ENCODE results near the gene IFT80.

The IFT80 gene

GRCh38 chr3:160221019-160221418 lies 178.0 kb downstream of the IFT80 start:
- H3K36me3 ChIP-seq (ENCODE audit: control insufficient read depth in 2 of 2, insufficient read depth in 2 of 2, low read length in 2 of 2): no peaks in the 10 kb centered on the region
- peaks cover 2 to 7% of the 10 kb centered on the region in 2 donors for H3K27me3 ChIP-seq (ENCODE audit: control insufficient read depth in 2 of 2, insufficient read depth in 2 of 2, low read length in 2 of 2)
- H3K27ac ChIP-seq (ENCODE audit: low read depth in 2 of 2, low read length in 2 of 2): no peak overlapping the region
- H3K9me3 ChIP-seq (ENCODE audit: control insufficient read depth in 2 of 2, low read length in 2 of 2): no peaks in the 10 kb centered on the region
- no peak overlapping the region for H3K4me3 ChIP-seq (ENCODE audit: low read length in 2 of 2)
- no peak overlapping the region for H3K9ac ChIP-seq (ENCODE audit: low read depth in 1 of 2, low read length in 2 of 2)
- peaks cover 3 to 9% of the 10 kb centered on the region in 2 donors for H3K4me1 ChIP-seq (ENCODE audit: control insufficient read depth in 2 of 2, insufficient read depth in 2 of 2, low read length in 2 of 2)

- Histone ChIP-seq H3K4me3 (ENCODE audit: low read length in 2 of 2) (no peak overlapping the region), H3K27me3 (ENCODE audit: control insufficient read depth in 2 of 2, insufficient read depth in 2 of 2, low read length in 2 of 2) (peaks cover 2 to 4% of the 10 kb centered on the region in 2 donors), H3K9me3 (ENCODE audit: control insufficient read depth in 2 of 2, low read length in 2 of 2) (no peaks in the 10 kb centered on the region), H3K36me3 (ENCODE audit: control insufficient read depth in 2 of 2, insufficient read depth in 2 of 2, low read length in 2 of 2) (no peaks in the 10 kb centered on the region), H3K4me1 (ENCODE audit: control insufficient read depth in 2 of 2, insufficient read depth in 2 of 2, low read length in 2 of 2) (peaks cover 0 to 2% of the 10 kb centered on the region in 2 donors), H3K27ac (ENCODE audit: low read depth in 2 of 2, low read length in 2 of 2) (no peak overlapping the region), H3K9ac (ENCODE audit: low read depth in 1 of 2, low read length in 2 of 2) (no peak overlapping the region)
These were observed 179.0 kb downstream of the IFT80 start for GRCh38 chr3:160220038-160220437.

DNA sequence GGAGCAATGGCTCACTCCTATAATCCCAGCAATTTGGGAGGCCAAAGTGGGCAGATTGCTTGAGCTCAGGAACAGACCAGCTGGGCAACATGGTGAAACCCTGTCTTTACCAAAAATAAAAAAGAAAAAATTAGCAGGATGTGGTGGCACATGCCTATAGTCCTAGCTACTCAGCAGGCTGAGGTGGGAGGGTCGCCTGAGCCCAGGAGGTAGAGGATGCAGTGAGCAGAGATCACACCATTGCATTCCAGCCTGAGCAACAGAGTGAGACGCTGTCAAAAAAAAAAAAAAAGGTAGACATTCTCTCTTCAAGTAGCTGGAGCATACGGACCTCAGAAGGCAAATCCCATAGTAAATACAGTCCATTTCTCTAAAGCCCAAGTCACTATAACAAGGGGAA lies 180.9 kb downstream of the IFT80 start:
- Histone ChIP-seq H3K27me3 (ENCODE audit: control insufficient read depth in 2 of 2, insufficient read depth in 2 of 2, low read length in 2 of 2) (no peaks in the 10 kb centered on the region), H3K9ac (ENCODE audit: low read depth in 1 of 2, low read length in 2 of 2) (no peak overlapping the region)

GRCh38 chr3:160217675-160218074 lies 181.3 kb downstream of the IFT80 start:
- Histone ChIP-seq H3K27ac (ENCODE audit: low read depth in 2 of 2, low read length in 2 of 2) (no peak overlapping the region), H3K4me1 (ENCODE audit: control insufficient read depth in 2 of 2, insufficient read depth in 2 of 2, low read length in 2 of 2) (no peaks in the 10 kb centered on the region), H3K9ac (ENCODE audit: low read depth in 1 of 2, low read length in 2 of 2) (no peak overlapping the region), H3K36me3 (ENCODE audit: control insufficient read depth in 2 of 2, insufficient read depth in 2 of 2, low read length in 2 of 2) (no peaks in the 10 kb centered on the region), H3K9me3 (ENCODE audit: control insufficient read depth in 2 of 2, low read length in 2 of 2) (no peaks in the 10 kb centered on the region), H3K4me3 (ENCODE audit: low read length in 2 of 2) (no peak overlapping the region), H3K27me3 (ENCODE audit: control insufficient read depth in 2 of 2, insufficient read depth in 2 of 2, low read length in 2 of 2) (no peaks in the 10 kb centered on the region)

More for the DNA sequence above, 180.9 kb downstream of the IFT80 start:
- Histone ChIP-seq H3K36me3 (ENCODE audit: control insufficient read depth in 2 of 2, insufficient read depth in 2 of 2, low read length in 2 of 2) (no peaks in the 10 kb centered on the region), H3K4me1 (ENCODE audit: control insufficient read depth in 2 of 2, insufficient read depth in 2 of 2, low read length in 2 of 2) (no peaks in the 10 kb centered on the region), H3K9me3 (ENCODE audit: control insufficient read depth in 2 of 2, low read length in 2 of 2) (no peaks in the 10 kb centered on the region), H3K4me3 (ENCODE audit: low read length in 2 of 2) (no peak overlapping the region), H3K27ac (ENCODE audit: low read depth in 2 of 2, low read length in 2 of 2) (no peak overlapping the region)

- Histone ChIP-seq H3K4me3 (ENCODE audit: low read length in 2 of 2) (no peak overlapping the region), H3K36me3 (ENCODE audit: control insufficient read depth in 2 of 2, insufficient read depth in 2 of 2, low read length in 2 of 2) (no peaks in the 10 kb centered on the region), H3K9me3 (ENCODE audit: control insufficient read depth in 2 of 2, low read length in 2 of 2) (no peaks in the 10 kb centered on the region), H3K27ac (ENCODE audit: low read depth in 2 of 2, low read length in 2 of 2) (no peak overlapping the region), H3K27me3 (ENCODE audit: control insufficient read depth in 2 of 2, insufficient read depth in 2 of 2, low read length in 2 of 2) (no peaks in the 10 kb centered on the region), H3K9ac (ENCODE audit: low read depth in 1 of 2, low read length in 2 of 2) (no peak overlapping the region), H3K4me1 (ENCODE audit: control insufficient read depth in 2 of 2, insufficient read depth in 2 of 2, low read length in 2 of 2) (no peaks in the 10 kb centered on the region)
These were observed 185.8 kb downstream of the IFT80 start for GRCh38 chr3:160213191-160213590.

DNA sequence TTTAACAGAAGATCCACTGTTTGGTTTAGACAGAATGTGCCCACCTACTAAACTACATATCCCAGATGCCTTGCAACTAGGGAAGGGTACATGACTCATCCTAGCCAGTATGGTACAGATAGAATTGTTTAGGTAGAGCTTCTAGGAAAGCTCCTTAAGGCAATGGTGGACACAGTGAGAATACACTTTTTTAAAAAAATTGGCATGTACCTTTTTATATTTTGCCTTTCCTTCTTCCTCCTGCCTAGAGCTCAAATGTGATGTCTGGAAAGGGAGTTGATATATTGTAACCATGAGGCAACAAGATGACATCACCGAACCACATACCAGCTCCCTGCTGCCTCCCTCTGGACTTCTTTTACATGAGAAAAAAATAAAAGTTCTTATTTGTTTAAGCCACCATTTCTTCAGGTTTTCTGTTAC lies 188.2 kb downstream of the IFT80 start:
- Histone ChIP-seq H3K4me3 (ENCODE audit: low read length in 2 of 2) (no peak overlapping the region), H3K36me3 (ENCODE audit: control insufficient read depth in 2 of 2, insufficient read depth in 2 of 2, low read length in 2 of 2) (no peaks in the 10 kb centered on the region), H3K9ac (ENCODE audit: low read depth in 1 of 2, low read length in 2 of 2) (no peak overlapping the region), H3K4me1 (ENCODE audit: control insufficient read depth in 2 of 2, insufficient read depth in 2 of 2, low read length in 2 of 2) (no peaks in the 10 kb centered on the region), H3K27ac (ENCODE audit: low read depth in 2 of 2, low read length in 2 of 2) (no peak overlapping the region), H3K27me3 (ENCODE audit: control insufficient read depth in 2 of 2, insufficient read depth in 2 of 2, low read length in 2 of 2) (no peaks in the 10 kb centered on the region), H3K9me3 (ENCODE audit: control insufficient read depth in 2 of 2, low read length in 2 of 2) (no peaks in the 10 kb centered on the region)

DNA sequence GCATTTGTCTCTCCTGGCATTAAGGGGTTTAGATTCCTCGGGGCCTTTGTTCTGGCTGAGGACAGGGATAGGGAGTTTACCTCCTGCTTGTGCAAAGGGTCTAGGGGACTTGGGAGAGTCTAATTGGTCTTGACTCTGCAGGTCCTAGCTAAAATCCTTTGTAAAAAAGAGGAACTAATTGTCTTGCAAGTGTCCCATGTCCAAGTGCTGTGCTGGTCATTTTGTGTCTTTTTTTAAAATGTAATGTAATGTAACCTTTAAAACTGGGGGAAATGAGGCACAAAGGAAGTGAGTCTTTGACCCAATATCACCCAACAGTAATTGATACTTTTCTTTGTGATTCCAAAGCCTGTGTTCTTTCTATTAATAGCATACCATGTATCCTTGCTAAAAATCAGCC lies 188.7 kb downstream of the IFT80 start:
- no peaks in the 10 kb centered on the region for H3K36me3 ChIP-seq (ENCODE audit: control insufficient read depth in 2 of 2, insufficient read depth in 2 of 2, low read length in 2 of 2)
- H3K27ac ChIP-seq (ENCODE audit: low read depth in 2 of 2, low read length in 2 of 2): no peak overlapping the region
- H3K9me3 ChIP-seq (ENCODE audit: control insufficient read depth in 2 of 2, low read length in 2 of 2): no peaks in the 10 kb centered on the region
- H3K27me3 ChIP-seq (ENCODE audit: control insufficient read depth in 2 of 2, insufficient read depth in 2 of 2, low read length in 2 of 2): no peaks in the 10 kb centered on the region
- H3K4me1 ChIP-seq (ENCODE audit: control insufficient read depth in 2 of 2, insufficient read depth in 2 of 2, low read length in 2 of 2): no peaks in the 10 kb centered on the region
- H3K4me3 ChIP-seq (ENCODE audit: low read length in 2 of 2): no peak overlapping the region
- no peak overlapping the region for H3K9ac ChIP-seq (ENCODE audit: low read depth in 1 of 2, low read length in 2 of 2)

All from mucosa of rectum (tissue), 2 donors.